Islet of Langerhans (tissue), 1 donor: ENCODE results near the gene TSLP.

Experiments
- FAIRE-seq: peaks from one replicate; lab custom pipeline; 2011; peaks lifted over from hg19 to GRCh38; lab: Jason Lieb, UNC

TSLP gene

GRCh38 chr5:111099058-111099778 lies 27.7 kb downstream of the TSLP start:
- FAIRE-seq = peak; percentile 56

- FAIRE-seq = no peak
Observed at GRCh38 chr5:111106320-111106948, 34.9 kb downstream of the TSLP start.

GRCh38 chr5:111107371-111107770 lies 35.9 kb downstream of the TSLP start:
- no peak for FAIRE-seq

GRCh38 chr5:111111956-111112355 lies 40.4 kb downstream of the TSLP start:
- no peak for FAIRE-seq

GRCh38 chr5:111113678-111114077 lies 42.2 kb downstream of the TSLP start:
- FAIRE-seq = no peak

GRCh38 chr5:111115229-111115628 lies 43.7 kb downstream of the TSLP start:
- FAIRE-seq = no peak

- no peak for FAIRE-seq
Observed at GRCh38 chr5:111116550-111116949, 45.0 kb downstream of the TSLP start.

- FAIRE-seq = no peak
Observed at GRCh38 chr5:111117136-111117535, 45.6 kb downstream of the TSLP start.

- no peak for FAIRE-seq
Observed at GRCh38 chr5:111119221-111119620, 47.7 kb downstream of the TSLP start.

GRCh38 chr5:111119856-111120255 lies 48.3 kb downstream of the TSLP start:
- no peak for FAIRE-seq

- peak; percentile 24 for FAIRE-seq
Observed at GRCh38 chr5:111120911-111121310, 49.4 kb downstream of the TSLP start.

GRCh38 chr5:111121926-111122325 lies 50.4 kb downstream of the TSLP start:
- FAIRE-seq = no peak

GRCh38 chr5:111122398-111122797 lies 50.9 kb downstream of the TSLP start:
- no peak for FAIRE-seq

- FAIRE-seq = peak; percentile 47
Observed at GRCh38 chr5:111124793-111125192, 53.3 kb downstream of the TSLP start.

- no peak for FAIRE-seq
Observed at GRCh38 chr5:111126896-111127295, 55.4 kb downstream of the TSLP start.
